Upper lobe of right lung (tissue), 1 donor: Measurements from ENCODE around the gene F2RL2. TPM values are rescaled to one million over a fixed set of nuclear protein-coding genes. Genes with fewer than 3 reads are reported as not detected.

Source experiments
- ATAC-seq: fragments of 200-7000 bp; cut with Tn5 transposase; one replicate; pipeline ENCODE4 v1.9.1; 2020; ENCODE audit warnings: mild to moderate bottlenecking, moderate library complexity
- DNase-seq: peaks from one replicate; pipeline ENCODE4 v3.0.0-alpha.2; 2020
- H3K27ac ChIP-seq: fragments of 200-600 bp; one replicate; pipeline ENCODE4 v1.8.0; 2022
- H3K27me3 ChIP-seq: fragments of 200-600 bp; one replicate; pipeline ENCODE4 v1.8.0; 2022; ENCODE audit warnings: mild to moderate bottlenecking
- H3K36me3 ChIP-seq: fragments of 200-600 bp; one replicate; pipeline ENCODE4 v1.8.0; 2022
- H3K4me1 ChIP-seq: fragments of 200-600 bp; one replicate; pipeline ENCODE4 v1.8.0; 2022
- H3K4me3 ChIP-seq: fragments of 200-600 bp; one replicate; pipeline ENCODE4 v1.8.0; 2022; ENCODE audit warnings: mild to moderate bottlenecking
- H3K9me3 ChIP-seq: fragments of 200-600 bp; one replicate; pipeline ENCODE4 v1.8.0; 2022
- CTCF ChIP-seq: fragments of 200-600 bp; IDR thresholded peaks from one replicate; pipeline ENCODE4 v1.8.0; 2022; ENCODE audit warnings: antibody characterized with exemption
- intact Hi-C: fragments of 100-400 bp; cut with DNase I; formaldehyde crosslinking; loops from one replicate; pipeline ENCODE4 v1.11.0; 2022
- total RNA-seq: library from RNA; stranded (reverse); fragmentation: NEBNext Ultra II Directional; extraction: Animal tissue kit (Norgen Biotek cat#: 25700); gene quantifications from one replicate; pipeline ENCODE4 v1.2.1, GENCODE V29; 2021
- donor health status: DM: no; HTN: yes; CAD: no; lungs with severe emphysema.

The F2RL2 gene
- total RNA-seq, 1 donor from 2014 or later, result 1.2 TPM

GRCh38 chr5:76622076-76622475 is 1.1 kb downstream of the F2RL2 start:
- H3K27me3 ChIP-seq, result no peaks in the 10 kb centered on the region
- TF ChIP-seq CTCF, result no peak
- no peak for DNase-seq
- H3K4me1 ChIP-seq, result no peaks in the 10 kb centered on the region
- intact Hi-C loops, result no loop called here
- no peaks in the 10 kb centered on the region for H3K9me3 ChIP-seq
- ATAC-seq, result no peak
- no peak overlapping the region for H3K4me3 ChIP-seq
- no peak overlapping the region for H3K27ac ChIP-seq
- no peaks in the 10 kb centered on the region for H3K36me3 ChIP-seq

- Histone ChIP-seq H3K36me3 (no peaks in the 10 kb centered on the region), H3K4me1 (no peaks in the 10 kb centered on the region), H3K27ac (no peak overlapping the region), H3K9me3 (no peaks in the 10 kb centered on the region), H3K27me3 (no peaks in the 10 kb centered on the region), H3K4me3 (no peak overlapping the region)
- TF ChIP-seq CTCF, result no peak
- DNase-seq, result no peak
- ATAC-seq, result no peak
- intact Hi-C loops, result no loop called here
Observed at GRCh38 chr5:76620166-76620565, 3.0 kb downstream of the F2RL2 start.

- Histone ChIP-seq H3K36me3 (peaks cover 3% of the 10 kb centered on the region), H3K27ac (no peak overlapping the region), H3K9me3 (no peaks in the 10 kb centered on the region), H3K4me1 (no peaks in the 10 kb centered on the region), H3K27me3 (no peaks in the 10 kb centered on the region), H3K4me3 (no peak overlapping the region)
- intact Hi-C loops, result no loop called here
- TF ChIP-seq CTCF, result no peak
- no peak for DNase-seq
- no peak for ATAC-seq
Observed at GRCh38 chr5:76617675-76618074, 5.5 kb downstream of the F2RL2 start.

GRCh38 chr5:76617229-76617628 is 6.0 kb downstream of the F2RL2 start:
- H3K9me3 ChIP-seq, result no peaks in the 10 kb centered on the region
- DNase-seq, result no peak
- intact Hi-C loops, result no loop called here
- no peaks in the 10 kb centered on the region for H3K27me3 ChIP-seq
- H3K27ac ChIP-seq, result no peak overlapping the region
- no peak for TF ChIP-seq CTCF
- peaks cover 3% of the 10 kb centered on the region for H3K36me3 ChIP-seq
- H3K4me1 ChIP-seq, result no peaks in the 10 kb centered on the region
- no peak for ATAC-seq
- no peak overlapping the region for H3K4me3 ChIP-seq

- DNase-seq (no peak), ATAC-seq (no peak)
- Histone ChIP-seq H3K27ac (no peak overlapping the region), H3K27me3 (no peaks in the 10 kb centered on the region), H3K4me1 (no peaks in the 10 kb centered on the region), H3K9me3 (no peaks in the 10 kb centered on the region), H3K4me3 (no peak overlapping the region), H3K36me3 (peaks cover 3% of the 10 kb centered on the region)
- TF ChIP-seq CTCF, result no peak
- intact Hi-C loops, result no loop called here
Observed at GRCh38 chr5:76616206-76616605, 7.0 kb downstream of the F2RL2 start.

- H3K9me3 ChIP-seq, result no peaks in the 10 kb centered on the region
- no peak overlapping the region for H3K4me3 ChIP-seq
- DNase-seq, result no peak
- ATAC-seq, result no peak
- intact Hi-C loops, result no loop called here
- H3K36me3 ChIP-seq, result peaks cover 3% of the 10 kb centered on the region
- no peak for TF ChIP-seq CTCF
- H3K27ac ChIP-seq, result no peak overlapping the region
- H3K27me3 ChIP-seq, result no peaks in the 10 kb centered on the region
- no peaks in the 10 kb centered on the region for H3K4me1 ChIP-seq
Observed at GRCh38 chr5:76615759-76616158, 7.4 kb downstream of the F2RL2 start.
